Astrocyte of the spinal cord (primary cell): ENCODE results near the gene FBLN1.

Source experiments
- DNase-seq: peaks from one replicate; pipeline ENCODE4 v3.0.0; 2011; ENCODE audit warnings: low read depth, low spot score
- H3K4me3 ChIP-seq: 2 replicates; pipeline ENCODE4 v1.5.1; 2011; ENCODE audit warnings: low read depth, mild to moderate bottlenecking, low read length, moderate library complexity
- in situ Hi-C: cut with HindIII; loops from 2 replicates; pipeline ENCODE4 v1.10.0; 2017; ENCODE audit warnings: low sequenced_read_pairs
- TF ChIP-seq, protein P1 (sequence below): IDR thresholded peaks from 2 replicates; pipeline ENCODE4 v1.5.1; 2012; ENCODE audit warnings: low read depth, mild to moderate bottlenecking, low read length, inconsistent platforms

FBLN1 gene

DNA sequence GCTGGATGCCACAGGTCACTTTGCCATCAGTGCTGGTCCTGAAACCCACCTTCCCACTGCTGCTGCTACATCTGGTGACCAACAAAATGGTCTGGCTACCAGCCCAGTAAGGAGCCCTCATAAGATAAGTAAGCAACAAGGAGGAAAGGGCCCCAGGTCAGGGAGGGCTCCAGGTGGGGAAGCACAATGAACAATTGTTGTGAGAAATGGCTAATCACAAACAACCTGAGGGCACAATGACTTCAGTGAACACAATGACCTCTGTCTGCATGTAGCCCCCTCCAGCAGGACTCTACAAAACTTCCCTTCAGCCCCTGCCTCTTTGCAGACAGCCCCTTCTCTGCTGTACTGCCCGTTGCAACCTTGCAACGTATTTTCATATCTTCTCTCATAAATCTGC is 19.4 kb upstream of the FBLN1 start:
- DNase-seq = no peak
- no peak overlapping the region for H3K4me3 ChIP-seq
- TF ChIP-seq, protein P1, sequence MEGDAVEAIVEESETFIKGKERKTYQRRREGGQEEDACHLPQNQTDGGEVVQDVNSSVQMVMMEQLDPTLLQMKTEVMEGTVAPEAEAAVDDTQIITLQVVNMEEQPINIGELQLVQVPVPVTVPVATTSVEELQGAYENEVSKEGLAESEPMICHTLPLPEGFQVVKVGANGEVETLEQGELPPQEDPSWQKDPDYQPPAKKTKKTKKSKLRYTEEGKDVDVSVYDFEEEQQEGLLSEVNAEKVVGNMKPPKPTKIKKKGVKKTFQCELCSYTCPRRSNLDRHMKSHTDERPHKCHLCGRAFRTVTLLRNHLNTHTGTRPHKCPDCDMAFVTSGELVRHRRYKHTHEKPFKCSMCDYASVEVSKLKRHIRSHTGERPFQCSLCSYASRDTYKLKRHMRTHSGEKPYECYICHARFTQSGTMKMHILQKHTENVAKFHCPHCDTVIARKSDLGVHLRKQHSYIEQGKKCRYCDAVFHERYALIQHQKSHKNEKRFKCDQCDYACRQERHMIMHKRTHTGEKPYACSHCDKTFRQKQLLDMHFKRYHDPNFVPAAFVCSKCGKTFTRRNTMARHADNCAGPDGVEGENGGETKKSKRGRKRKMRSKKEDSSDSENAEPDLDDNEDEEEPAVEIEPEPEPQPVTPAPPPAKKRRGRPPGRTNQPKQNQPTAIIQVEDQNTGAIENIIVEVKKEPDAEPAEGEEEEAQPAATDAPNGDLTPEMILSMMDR = no peak
- in situ Hi-C loops = no loop called here

DNA sequence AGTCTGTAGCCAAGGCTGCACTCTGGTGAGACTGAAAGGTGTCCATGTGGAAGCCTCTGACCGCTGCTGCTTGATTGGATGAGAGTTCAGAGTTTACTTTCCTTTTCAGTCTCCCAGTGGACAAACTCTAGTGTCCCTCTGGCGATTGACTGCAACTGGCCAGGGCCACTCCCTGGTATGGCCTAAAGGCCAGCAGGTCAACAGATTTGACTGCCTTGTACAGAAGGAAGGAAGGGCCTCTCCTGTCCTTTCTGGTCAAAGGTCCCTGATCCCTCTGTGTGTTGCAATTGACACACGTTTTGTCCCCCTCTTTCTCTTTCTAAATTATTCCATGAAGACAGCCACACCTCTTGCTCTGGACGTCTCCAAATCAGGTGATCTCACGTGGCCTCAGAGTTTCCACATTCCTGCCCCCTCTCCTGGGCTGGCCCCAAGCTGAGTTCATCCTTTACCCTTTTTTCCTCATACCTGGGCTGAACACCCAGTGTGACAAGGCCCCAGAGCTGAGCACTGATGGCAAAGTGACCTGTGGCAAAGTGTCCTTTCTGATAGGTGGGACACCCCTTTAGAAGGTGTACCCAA is 18.7 kb upstream of the FBLN1 start:
- H3K4me3 ChIP-seq = no peak overlapping the region
- in situ Hi-C loops = no loop called here
- no peak for DNase-seq
- TF ChIP-seq, protein P1 = no peak

DNA sequence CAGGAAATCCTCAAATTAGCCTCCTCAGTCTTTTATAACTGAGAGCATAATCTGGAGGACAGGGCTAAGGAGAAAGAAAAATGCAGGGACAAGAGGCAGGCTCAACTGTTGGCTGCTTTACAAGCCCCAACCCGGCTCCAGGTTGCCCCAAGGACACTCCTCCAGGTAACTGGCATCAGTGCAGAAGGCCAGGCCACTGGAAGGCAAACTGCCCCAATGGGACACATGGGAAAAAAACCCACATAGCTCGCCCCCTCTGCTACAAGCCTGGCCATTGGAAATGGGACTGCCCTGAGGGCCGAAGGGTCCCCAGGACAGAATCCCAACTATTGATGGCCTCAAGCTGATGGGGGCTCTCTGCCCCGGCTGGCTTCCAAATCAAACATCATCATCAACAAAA is 17.9 kb upstream of the FBLN1 start:
- in situ Hi-C loops = no loop called here
- H3K4me3 ChIP-seq = no peak overlapping the region
- TF ChIP-seq, protein P1 = no peak
- DNase-seq = no peak

- H3K4me3 ChIP-seq = no peak overlapping the region
- no peak for DNase-seq
- in situ Hi-C loops = no loop called here
- TF ChIP-seq, protein P1 = no peak
These were observed 17.4 kb upstream of the FBLN1 start for GRCh38 chr22:45485261-45485660.

DNA sequence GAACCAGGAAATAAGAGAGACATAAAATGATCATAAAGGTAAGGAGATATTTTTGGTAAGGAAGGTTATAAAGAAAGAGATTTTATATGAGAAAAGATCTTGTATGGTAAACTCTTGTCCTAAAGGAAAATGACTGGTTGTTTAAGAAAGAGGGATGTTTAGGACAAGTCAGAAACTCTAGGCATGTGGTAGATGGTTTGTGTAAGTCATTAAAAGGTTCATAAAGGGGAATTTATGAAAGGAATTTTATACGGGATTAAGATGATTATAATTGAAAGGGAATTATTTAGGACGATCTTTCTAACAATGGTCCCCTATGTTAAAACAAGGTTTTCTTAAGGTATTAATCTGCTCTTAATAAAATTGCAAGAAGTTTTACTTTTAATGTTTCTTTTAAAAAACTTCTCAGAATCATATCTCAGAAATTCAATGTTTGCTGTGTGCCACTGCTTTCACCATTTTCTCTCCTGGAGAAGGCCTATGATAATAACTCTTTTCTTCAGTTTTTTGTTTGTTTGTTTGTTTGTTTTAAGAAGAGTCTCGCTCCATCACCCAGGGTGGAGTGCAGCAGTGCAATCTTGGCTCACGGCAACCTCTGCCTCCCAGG is 13.8 kb upstream of the FBLN1 start:
- no peak overlapping the region for H3K4me3 ChIP-seq
- in situ Hi-C loops = no loop called here
- TF ChIP-seq, protein P1 = no peak
- no peak for DNase-seq

GRCh38 chr22:45490836-45491235 is 11.8 kb upstream of the FBLN1 start:
- in situ Hi-C loops = no loop called here
- no peak overlapping the region for H3K4me3 ChIP-seq
- no peak for DNase-seq
- TF ChIP-seq, protein P1 = no peak
